ENCODE results near the gene CACNB3.

DNA sequence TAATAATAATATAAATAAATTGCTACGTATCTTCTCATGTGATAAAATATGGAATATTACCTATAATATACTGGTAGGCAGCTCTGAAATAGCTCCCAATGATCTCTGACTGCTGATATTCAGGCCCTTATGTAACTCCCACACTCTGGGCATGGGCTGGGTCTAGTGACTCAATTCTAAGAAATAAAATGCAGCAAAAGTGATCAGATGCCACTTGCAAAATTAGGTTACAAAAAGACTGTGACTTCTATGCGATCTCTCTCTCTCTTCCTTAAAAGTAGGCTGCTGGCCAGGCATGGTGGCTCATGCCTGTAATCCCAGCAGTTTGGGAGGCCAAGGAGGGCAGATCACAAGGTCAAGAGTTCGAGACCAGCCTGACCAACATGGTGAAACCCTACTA is 10.3 kb upstream of the CACNB3 start:
- TF ChIP-seq, protein P1, sequence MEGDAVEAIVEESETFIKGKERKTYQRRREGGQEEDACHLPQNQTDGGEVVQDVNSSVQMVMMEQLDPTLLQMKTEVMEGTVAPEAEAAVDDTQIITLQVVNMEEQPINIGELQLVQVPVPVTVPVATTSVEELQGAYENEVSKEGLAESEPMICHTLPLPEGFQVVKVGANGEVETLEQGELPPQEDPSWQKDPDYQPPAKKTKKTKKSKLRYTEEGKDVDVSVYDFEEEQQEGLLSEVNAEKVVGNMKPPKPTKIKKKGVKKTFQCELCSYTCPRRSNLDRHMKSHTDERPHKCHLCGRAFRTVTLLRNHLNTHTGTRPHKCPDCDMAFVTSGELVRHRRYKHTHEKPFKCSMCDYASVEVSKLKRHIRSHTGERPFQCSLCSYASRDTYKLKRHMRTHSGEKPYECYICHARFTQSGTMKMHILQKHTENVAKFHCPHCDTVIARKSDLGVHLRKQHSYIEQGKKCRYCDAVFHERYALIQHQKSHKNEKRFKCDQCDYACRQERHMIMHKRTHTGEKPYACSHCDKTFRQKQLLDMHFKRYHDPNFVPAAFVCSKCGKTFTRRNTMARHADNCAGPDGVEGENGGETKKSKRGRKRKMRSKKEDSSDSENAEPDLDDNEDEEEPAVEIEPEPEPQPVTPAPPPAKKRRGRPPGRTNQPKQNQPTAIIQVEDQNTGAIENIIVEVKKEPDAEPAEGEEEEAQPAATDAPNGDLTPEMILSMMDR (IDR thresholded peaks at IDR 0.05), result no peak
- TF ChIP-seq POLR2A (IDR thresholded peaks at IDR 0.05), result no peak
